Posterior cingulate gyrus (tissue), 11 donors: Measurements from ENCODE around the gene SUPT3H.

Source experiments
- DNase-seq, 10 donors: peaks; one replicate each; pipeline versions ENCODE4 v3.0.0 to v3.0.0-alpha.2; 2020 to 2021; ENCODE audit warnings: mixed read lengths in 3 of 10
- intact Hi-C: fragments of 100-400 bp; cut with DNase I; formaldehyde crosslinking; loops from one replicate; pipeline ENCODE4 v1.15.1; 2023

The SUPT3H gene

DNA sequence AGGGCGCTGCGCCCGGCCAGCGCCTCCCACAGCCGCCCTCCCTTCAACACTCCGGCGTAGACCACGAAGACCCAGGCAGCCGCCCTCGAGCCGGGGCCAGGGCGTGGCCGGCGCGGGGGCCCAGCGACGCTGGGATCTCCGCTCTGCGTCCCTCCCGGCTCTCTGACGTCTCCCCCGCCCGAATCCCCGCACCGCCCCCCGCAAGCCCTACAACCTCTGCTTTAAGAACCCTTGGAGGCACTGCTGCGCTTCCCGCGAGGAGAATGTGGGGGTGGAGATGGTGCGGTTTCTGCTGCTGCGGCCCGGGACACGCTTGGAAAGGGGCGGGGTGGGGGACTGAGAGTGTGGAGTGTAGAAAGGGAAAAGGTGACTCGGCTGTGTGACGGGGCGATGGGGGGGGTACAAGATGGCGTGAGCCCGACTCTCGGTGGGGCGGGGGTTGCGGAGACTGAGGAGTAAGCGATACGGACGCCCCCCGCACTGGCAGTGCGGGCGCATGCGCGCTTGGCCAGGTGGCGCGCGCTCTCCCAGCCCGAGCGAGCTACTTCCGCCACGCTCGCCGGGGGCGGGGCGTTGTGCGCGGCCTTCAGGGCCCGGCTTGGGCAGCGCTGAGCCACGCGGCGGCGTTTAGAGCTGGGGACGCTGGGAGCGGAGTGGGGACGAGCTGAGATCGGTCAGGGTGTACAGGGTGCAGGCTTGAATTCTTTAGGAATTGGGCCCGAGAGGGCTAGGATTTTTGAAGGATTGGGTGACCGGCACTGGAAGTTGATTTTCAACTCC, at the start of gene SUPT3H:
SUPT3H (minus strand) TSS at position 381 of the 780 bp plus-strand sequence.
- intact Hi-C loops: no loop called here
- DNase-seq: peak; percentile 75 to 98 (median 89)

- DNase-seq: no peak
- intact Hi-C loops: loop anchor here (10.0 kb wide), 1 partner anchor 289 kb away; no protein-coding TSS in a partner anchor
Observed at GRCh38 chr6:45426251-45426650, 48.5 kb upstream of the SUPT3H start.

DNA sequence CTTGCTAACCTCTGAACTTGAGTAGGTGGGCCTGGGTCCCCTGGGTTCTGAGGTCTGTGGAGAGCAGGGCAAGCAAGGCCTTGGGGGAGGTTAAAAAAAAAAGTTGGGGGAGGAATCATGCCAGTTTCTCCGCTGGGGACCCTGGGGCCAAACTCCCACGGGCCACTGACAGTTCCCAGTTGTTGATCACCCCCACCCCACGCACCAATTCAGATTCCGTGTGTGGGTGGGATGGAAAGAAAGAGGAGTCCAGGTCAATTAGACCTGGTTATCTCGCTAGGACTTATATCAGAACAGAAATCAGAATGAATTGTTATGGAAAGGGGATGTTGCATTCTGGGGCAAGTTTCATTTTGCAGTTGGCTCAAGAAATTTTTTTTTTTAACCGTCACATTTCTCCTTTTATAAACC, 46.7 kb upstream of the SUPT3H start:
- intact Hi-C loops: loop anchor here (10.0 kb wide), 1 partner anchor 290 kb away; no protein-coding TSS in a partner anchor
- DNase-seq: peak in 1 of 10 donors; percentile 59

DNA sequence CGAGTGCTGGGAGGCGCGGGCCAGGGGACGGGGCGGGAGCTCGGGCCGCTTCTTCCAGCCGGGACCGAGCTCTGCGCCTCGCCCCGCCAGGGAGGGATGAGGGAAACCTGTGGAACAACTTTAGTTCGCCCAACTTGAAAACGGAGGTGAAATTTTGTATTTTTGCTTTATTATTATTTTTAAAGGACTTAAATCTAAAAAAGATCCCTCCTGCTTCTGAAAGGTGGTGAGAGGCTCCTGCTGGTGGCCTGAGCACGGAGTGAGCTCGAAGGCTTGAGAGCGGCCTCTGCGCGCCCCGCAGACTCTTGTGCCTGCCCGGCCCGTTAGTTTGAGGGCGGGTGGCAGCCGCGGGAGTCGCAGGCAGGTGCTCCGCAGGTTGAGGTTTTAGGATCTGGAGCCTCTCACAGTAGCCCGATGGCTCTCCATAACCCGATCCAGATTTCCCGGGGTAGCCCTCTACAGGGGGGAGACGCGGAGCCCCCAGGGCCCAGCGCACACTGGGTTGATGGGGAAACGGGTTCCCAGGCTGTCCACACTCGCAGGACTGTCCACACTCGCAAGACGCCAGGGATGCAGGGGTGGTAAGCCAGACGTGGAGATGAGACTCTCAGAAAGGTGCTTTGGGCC, 46.2 kb upstream of the SUPT3H start:
- intact Hi-C loops: loop anchor here (10.0 kb wide), 1 partner anchor 291 kb away; no protein-coding TSS in a partner anchor

GRCh38 chr6:45423111-45423823, 45.5 kb upstream of the SUPT3H start:
- DNase-seq: peak in 5 of 10 donors; percentile 9 to 86 (median 69)
- intact Hi-C loops: loop anchor here (10.0 kb wide), 1 partner anchor 292 kb away; no protein-coding TSS in a partner anchor

More for the DNA sequence above, 46.2 kb upstream of the SUPT3H start:
- DNase-seq: peak in 4 of 10 donors; percentile 10 to 80 (median 28)

GRCh38 chr6:45422503-45423110, 44.9 kb upstream of the SUPT3H start:
- intact Hi-C loops: loop anchor here (10.0 kb wide), 1 partner anchor 292 kb away; no protein-coding TSS in a partner anchor
- DNase-seq: peak in 5 of 10 donors; percentile 17 to 86 (median 72)

GRCh38 chr6:45421709-45422502, 44.2 kb upstream of the SUPT3H start:
- intact Hi-C loops: loop anchor here (10.0 kb wide), 1 partner anchor 293 kb away; no protein-coding TSS in a partner anchor
- peak in 9 of 10 donors; percentile 45 to 94 (median 60) for DNase-seq

- no peak for DNase-seq
- intact Hi-C loops: loop anchor here (10.0 kb wide), 1 partner anchor 294 kb away; no protein-coding TSS in a partner anchor
Observed at GRCh38 chr6:45420909-45421708, 43.4 kb upstream of the SUPT3H start.

DNA sequence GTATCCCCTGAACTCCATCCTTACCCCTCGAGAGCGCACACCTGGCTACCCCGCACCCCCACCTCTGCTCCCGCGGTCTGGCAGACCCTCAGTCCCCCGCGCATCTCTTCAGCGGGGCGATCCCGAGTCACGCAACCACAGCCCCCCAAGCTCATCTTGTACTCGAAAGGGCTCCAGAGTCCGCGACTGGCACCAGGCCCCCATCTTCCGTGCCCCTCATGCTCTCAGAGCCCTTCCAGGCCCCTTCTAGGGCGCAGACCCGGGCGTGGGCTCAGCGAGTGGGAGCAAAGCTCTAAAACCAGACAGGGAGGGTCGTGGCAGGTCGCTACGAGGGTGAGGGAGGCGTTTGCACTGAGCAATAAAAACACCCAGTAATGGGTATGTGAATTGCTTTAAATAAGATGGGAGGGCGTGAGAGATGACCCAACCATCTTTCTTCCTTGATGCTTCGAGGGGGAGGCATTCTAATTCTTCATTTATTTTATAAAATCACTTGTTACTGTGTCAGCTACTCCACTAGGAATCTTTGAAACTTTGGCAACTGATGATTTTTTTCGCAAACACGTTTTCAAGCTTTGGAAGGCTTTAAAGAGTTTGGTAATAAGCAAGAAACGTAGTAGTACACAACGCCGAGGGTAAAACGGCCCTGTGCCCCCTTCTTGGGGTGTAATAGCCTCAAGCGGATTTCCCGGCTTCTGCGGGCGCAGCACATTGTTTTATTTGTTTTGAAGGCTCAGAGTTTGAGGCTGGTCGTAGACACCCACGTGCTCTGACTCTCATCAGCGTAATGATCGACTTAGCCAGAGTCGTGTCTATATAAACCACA, 42.6 kb upstream of the SUPT3H start:
- intact Hi-C loops: loop anchor here (10.0 kb wide), 1 partner anchor 295 kb away; no protein-coding TSS in a partner anchor
- peak in 1 of 10 donors; percentile 45 for DNase-seq

DNA sequence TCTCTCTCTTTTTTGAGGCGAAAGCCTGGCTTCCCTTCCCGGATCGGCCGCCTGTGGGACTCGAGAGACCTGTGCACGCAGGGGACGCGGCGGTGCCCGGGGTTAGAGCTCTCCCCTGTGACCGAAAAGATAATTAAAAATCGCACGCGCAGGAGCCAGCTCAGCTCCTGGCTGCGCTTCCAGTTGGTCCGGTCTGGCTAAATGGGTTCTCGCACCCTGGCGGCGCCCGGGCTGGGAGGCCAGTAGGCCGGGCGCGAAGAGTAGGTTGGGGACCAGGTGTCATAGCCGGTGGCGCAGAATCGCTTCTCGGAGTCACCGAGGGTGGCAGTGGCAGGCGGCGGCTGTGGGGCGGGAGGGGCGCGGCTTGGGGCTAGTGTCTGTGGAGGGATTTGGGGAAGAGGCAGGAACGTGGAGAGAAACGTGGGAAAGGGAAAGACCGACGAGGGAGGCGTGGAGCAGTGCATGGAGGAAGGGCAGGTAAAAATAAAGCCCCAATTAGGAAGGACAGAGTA, 41.9 kb upstream of the SUPT3H start:
- DNase-seq: peak in 7 of 10 donors; percentile 30 to 90 (median 59)

DNA sequence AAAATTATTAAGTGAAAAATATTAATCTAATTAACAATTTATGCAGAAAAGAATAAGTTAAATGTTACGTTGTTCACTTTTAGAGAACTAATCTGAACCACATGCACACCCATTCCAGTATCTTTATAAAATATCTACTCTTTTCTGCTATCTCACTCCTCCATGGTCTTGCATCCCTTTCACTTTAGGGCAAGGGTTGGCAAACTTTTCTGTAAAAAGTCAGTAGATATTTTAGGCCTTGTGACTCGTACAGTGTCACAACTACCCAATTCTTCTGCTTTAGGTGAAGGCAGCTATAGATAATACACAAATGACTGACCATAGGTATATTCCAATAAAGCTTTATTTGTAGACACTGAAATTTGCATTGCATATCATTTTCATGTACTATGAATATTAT, 39.7 kb upstream of the SUPT3H start:
- intact Hi-C loops: loop anchor here (10.0 kb wide), 1 partner anchor 763 kb away; no protein-coding TSS in a partner anchor
- DNase-seq: no peak

More for the DNA sequence above, 41.9 kb upstream of the SUPT3H start:
- intact Hi-C loops: loop anchor here (10.0 kb wide), 2 partner anchors 295 to 765 kb away; no protein-coding TSS in a partner anchor

GRCh38 chr6:45416700-45417099, 39.0 kb upstream of the SUPT3H start:
- intact Hi-C loops: loop anchor here (10.0 kb wide), 1 partner anchor 762 kb away; no protein-coding TSS in a partner anchor
- no peak for DNase-seq

- intact Hi-C loops: loop anchor here (10.0 kb wide), 1 partner anchor 761 kb away; no protein-coding TSS in a partner anchor
- no peak for DNase-seq
Observed at GRCh38 chr6:45415788-45416518, 38.2 kb upstream of the SUPT3H start.

- DNase-seq: peak in 1 of 10 donors; percentile 78
- intact Hi-C loops: loop anchor here (10.0 kb wide), 1 partner anchor 761 kb away; no protein-coding TSS in a partner anchor
Observed at GRCh38 chr6:45415315-45415714, 37.6 kb upstream of the SUPT3H start.

- intact Hi-C loops: loop anchor here (10.0 kb wide), 1 partner anchor 757 kb away; no protein-coding TSS in a partner anchor
- DNase-seq: no peak
Observed at GRCh38 chr6:45411959-45412358, 34.2 kb upstream of the SUPT3H start.

GRCh38 chr6:45400021-45400420, 22.3 kb upstream of the SUPT3H start:
- no peak for DNase-seq
- intact Hi-C loops: no loop called here
